LHCN-M2 (cell line): ENCODE data around the gene EGLN2. TPM values are rescaled to one million over a fixed set of nuclear protein-coding genes. Genes with fewer than 3 reads are reported as not detected.
"Not testable (repeated sequence)": the region's sequence is repeated elsewhere in the genome, so short reads cannot be mapped to it uniquely, and the experiment has no call there.

Experiments used
- DNase-seq: peaks from one replicate; pipeline ENCODE4 v3.0.0-alpha.2; 2012; ENCODE audit warnings: low read depth
- polyA plus RNA-seq: library from polyadenylated mRNA; unstranded; fragments of >200 nt; gene quantifications from one replicate; pipeline ENCODE4 v1.2.1, GENCODE V29; 2012; ENCODE audit warnings: missing spikeins
- total RNA-seq: library from RNA; depleted of rRNA; stranded (reverse); fragments of >200 nt; gene quantifications from 2 replicates; pipeline ENCODE4 v1.2.3, GENCODE V29; 2014; rRNA removed

Gene EGLN2
- total RNA-seq = 99.8 and 101 TPM in 2 replicates
- 80.6 TPM for polyA plus RNA-seq

DNA sequence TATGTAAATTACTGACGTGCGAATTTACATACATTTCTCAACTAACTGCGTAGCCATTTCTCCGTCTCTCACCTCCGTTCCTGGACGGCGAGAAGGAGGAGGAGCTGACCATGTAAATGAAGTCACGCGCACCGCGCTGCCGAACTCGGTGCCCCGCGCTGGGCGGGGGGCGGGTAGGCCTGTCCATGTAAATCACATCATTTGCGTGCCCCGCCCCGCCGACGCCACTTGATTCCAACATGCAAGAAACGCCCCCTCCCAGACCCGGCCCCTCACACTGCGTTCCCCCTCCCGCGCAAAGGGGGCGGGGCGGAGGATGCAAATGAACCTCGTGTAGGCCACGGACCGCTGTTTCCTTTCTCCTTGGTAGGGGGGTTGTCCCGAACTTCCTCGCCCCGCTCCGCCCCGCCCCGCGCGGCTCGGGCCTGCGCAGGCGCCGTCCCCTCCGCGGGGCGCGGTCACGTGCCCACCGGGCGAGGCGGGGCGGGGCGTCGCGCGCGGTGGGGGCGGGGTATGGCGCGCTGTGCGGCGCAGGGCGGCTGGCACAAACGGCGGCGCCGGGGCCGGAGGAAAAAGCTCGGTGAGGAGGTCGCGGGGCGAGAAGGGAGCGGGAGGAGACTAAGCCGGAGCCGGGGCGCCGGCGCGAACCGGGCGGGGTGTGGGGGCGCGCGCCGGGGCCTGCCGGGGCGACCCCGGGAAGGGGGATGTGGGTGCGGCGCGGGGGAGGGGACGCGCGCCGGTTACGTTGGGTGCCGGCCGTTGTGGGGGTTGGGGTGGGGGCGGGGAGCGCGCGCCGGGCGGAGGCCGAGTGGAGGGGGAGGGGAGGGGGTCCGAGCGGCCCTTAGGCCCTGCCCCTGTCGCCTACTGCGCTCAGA, at the start of gene EGLN2:
TSS of gene EGLN2 (plus strand) at position 509 of the 875 bp plus-strand sequence. CDS start 1,382 bp downstream, outside the sequence.
- peak; percentile 99 for DNase-seq

GRCh38 chr19:40750058-40750873, 48.7 kb upstream of the EGLN2 start, which contains the start of gene ACTMAP:
TSS of gene ACTMAP (minus strand) at chr19:40750477. CDS start at chr19:40749803, 674 bp downstream.
- peak; percentile 100 for DNase-seq

DNA sequence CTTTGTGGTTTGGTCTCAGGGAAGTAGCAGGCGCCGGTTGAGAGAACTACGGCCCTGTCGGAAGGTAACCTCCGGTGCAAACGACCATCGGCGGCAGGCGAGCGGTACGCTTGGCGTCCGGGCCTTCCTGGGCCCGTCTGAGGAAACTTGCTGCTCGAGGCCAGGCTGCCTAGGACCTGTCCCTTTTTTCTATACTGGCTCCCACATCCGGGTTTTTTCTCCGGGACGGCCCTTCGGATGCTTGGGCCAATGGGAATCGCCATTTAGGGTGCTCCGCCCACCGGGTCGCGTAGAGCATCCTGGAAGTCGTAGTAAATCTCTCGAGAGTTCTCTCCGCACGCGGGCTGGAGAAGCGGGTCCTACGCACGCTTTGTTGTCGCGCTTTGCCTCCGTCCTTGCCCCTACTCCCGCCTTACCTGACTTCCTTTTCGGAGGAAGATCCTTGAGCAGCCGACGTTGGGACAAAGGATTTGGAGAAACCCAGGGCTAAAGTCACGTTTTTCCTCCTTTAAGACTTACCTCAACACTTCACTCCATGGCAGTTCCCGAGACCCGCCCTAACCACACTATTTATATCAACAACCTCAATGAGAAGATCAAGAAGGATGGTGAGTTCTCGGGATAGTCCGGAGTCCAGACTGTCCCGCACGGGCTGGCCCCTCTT, 48.0 kb upstream of the EGLN2 start, which contains the start of gene SNRPA:
TSS of gene SNRPA (plus strand) at position 330 of the 664 bp plus-strand sequence. CDS start at position 536, 206 bp downstream.
- DNase-seq = peak; percentile 98

DNA sequence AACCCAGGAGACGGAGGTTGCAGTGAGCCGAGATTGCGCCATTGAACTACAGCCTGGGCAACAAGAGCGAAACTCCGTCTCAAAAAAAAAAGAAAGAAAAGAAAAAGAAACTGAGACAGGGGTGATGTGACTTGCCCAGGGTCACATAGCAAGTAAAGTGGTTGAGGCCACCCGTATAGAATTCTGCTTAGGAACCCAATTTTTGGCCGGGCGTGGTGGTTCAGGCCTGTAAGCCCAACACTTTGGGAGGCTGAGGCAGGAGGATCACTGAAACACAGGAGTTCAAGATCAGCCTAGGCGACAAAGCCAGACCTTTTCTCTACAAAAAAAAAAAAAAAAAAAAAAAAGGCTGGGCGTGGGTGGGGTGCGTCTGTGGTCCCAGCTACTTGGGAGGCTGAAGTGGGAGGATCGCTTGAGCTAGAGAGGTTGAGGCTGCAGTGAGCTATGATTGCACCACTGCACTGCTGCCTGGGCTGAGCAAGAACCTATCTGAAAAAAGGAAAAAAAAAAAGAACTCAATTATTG, 46.7 kb upstream of the EGLN2 start:
- no peak for DNase-seq

DNA sequence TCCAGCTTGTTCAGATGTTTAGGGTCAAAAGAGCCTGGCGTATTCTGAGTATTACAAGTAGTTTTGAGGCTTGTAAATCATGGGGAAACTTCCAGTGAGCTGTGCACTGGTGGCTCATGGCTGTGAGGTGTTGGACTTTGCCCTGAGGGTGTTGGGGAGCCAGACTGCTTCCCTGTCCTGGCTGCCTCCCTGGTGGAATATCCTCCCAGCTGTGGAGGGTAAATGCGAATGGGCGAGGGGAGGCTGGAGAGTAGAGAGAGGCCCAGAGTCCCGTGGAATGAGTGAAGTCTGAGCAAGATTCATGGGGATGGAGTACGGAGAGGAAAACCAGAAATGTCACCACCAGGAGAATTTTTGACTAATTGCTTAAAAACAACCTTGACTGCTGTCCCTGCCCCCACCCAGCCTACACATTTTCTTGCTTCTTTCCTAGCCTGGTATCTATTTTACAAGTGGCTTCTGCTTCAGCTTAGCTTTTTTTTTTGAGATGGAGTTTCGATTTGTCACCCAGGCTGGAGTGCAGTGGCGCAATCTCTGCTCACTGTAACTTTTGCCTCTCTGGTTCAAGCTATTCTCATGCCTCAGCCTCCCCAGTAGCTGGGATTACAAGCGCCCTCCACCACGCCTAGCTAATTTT, 44.3 kb upstream of the EGLN2 start:
- DNase-seq = no peak

DNA sequence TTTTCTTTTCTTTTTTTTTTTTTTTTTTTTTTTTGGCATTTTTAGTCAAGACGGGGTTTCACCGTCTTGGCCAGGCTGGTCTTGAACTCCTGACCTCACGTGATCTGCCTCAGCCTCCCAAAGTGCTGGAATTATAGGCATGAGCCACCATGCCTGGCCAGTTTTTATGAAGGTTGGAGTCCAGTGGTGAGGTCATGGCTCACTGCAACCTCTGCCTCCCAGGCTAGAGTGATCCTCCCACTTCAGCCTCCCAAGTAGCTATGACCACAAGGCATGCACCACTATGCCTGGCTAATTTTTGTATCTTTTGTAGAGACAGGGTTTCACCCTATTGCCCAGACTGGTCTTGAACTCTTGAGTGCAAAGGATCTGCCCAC, 43.8 kb upstream of the EGLN2 start:
- DNase-seq = no peak

DNA sequence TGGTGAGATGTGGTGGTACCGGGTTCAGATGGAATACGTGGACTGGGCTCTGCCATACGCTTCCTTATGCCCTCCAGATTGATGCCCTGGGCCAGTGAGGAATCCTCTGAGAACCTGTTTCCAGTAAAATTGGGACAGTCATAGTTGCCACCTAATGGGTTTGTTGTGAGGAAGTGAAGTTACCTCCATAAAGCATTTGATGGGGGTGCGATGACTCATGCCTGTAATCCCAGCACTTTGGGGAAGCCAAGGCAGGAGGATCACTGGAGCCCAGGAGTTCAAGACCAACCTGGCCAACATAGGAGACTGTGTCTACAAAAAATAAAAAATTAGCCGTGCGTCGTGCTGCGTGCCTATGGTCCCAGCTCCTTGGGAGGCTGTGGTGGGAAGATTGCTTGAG, 43.2 kb upstream of the EGLN2 start:
- DNase-seq = no peak

DNA sequence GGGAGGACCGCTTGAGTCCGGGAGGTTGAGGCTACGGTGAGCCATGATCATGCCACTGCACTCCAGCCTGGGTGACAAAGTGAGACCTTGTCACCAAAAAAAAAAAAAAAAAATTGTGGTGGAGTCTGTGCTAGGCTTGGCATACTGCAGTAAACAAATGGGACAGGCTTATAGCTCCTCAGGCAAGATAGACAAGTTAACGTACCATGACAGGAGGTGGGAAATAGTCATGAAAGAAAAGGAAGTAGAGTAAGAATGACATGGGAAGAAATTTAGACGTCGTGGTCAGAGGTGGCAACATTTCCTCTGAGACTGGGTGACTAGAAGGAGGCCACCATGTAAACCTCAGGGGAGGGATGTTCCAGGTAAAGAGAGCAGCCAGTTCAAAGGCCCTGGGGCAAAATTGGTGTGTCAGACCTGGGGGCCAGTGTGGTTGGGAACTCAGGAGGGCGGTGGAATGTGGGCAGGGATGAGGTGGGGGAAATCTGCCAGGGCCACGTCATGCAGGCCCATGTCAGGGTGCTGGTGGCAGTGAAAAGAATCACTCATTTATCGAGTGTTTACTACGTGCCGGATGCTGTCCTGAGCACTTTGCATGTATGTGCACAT, 42.4 kb upstream of the EGLN2 start:
- no peak for DNase-seq

- no peak for DNase-seq
Measured at GRCh38 chr19:40758491-40758890, 40.5 kb upstream of the EGLN2 start.

DNA sequence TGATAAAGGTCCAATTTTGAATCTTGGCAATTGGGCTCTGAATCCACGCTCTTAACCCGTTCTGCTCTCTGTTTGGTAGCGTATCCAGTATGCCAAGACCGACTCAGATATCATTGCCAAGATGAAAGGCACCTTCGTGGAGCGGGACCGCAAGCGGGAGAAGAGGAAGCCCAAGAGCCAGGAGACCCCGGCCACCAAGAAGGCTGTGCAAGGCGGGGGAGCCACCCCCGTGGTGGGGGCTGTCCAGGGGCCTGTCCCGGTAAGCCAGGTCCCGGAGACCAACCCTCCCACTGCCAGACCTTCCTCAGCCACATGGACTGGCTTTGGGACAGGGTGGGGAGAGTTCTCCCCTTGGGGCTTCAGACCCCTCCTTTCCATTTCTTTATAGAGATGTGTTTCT, 39.6 kb upstream of the EGLN2 start:
- no peak for DNase-seq

GRCh38 chr19:40762754-40763470, 36.1 kb upstream of the EGLN2 start:
- DNase-seq = no peak

- no peak for DNase-seq
Measured at GRCh38 chr19:40763526-40763925, 35.5 kb upstream of the EGLN2 start.

GRCh38 chr19:40763963-40764362, 35.0 kb upstream of the EGLN2 start:
- DNase-seq = no peak

- DNase-seq = not testable (repeated sequence)
Measured at GRCh38 chr19:40766385-40766784, 32.6 kb upstream of the EGLN2 start.

GRCh38 chr19:40768869-40769268, 30.1 kb upstream of the EGLN2 start:
- no peak for DNase-seq

- peak; percentile 26 for DNase-seq
Measured at GRCh38 chr19:40771101-40771862, 27.7 kb upstream of the EGLN2 start.

GRCh38 chr19:40774916-40775631, 23.9 kb upstream of the EGLN2 start, which contains the start of gene MIA:
TSS of gene MIA (plus strand) at chr19:40775521. CDS start at chr19:40775543, 22 bp downstream.
- no peak for DNase-seq

DNA sequence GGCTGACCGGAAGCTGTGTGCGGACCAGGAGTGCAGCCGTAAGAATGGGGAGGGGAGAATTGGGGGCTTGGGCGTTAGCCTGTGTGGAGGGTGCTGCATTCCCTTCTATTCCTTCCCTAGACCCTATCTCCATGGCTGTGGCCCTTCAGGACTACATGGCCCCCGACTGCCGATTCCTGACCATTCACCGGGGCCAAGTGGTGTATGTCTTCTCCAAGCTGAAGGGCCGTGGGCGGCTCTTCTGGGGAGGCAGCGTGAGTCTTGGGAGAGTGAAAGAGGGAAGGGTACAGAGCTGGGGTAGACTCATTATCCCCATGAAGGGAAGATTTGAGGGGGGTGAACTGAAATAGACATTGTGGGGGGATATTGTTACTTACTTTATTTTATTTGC, 23.4 kb upstream of the EGLN2 start:
- no peak for DNase-seq
